H4 (cell line): ENCODE data around the gene STAT3. TPM values are rescaled to one million over a fixed set of nuclear protein-coding genes. Genes with fewer than 3 reads are reported as not detected.
"Not testable (repeated sequence)": the region's sequence is repeated elsewhere in the genome, so short reads cannot be mapped to it uniquely, and the experiment has no call there.

Source experiments
- DNase-seq: peaks from one replicate; pipeline ENCODE4 v3.0.0-alpha.2; 2015; ENCODE audit warnings: low spot score
- total RNA-seq: library from RNA; depleted of rRNA; stranded (reverse); fragments of >200 nt; shearing (Covaris generic); gene quantifications from 2 replicates; pipeline ENCODE4 v1.2.3, GENCODE V29; 2014

The STAT3 gene
- total RNA-seq, 1 experiment from 2014 or later: 77.5 TPM

DNA sequence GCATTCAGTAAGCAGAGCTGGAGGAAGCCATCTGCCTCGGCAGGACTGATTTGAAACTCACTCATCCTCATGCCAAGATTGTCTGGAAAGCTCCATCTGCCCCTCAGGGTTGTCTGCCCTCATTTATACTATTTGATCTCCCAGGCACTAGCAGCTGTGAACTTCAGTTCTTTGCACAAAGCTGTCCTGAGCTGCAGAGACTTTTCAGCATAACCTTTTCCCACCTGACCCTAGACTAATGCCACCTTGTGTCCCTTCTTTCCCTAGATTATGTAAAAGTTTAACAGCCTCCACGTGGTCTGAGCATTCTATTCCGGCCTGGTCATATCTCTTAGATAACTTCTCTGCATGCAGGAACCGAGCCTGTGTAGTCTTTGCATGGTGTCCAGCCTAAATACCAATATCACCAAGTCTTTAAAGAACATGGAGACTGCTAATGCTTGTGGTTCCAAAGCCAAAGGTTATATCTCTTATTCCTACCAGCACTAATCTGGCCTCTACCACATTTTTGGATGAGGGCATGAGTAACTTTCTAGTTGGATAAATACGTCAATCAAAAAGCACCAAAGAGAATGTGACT, 70.9 kb downstream of the STAT3 start:
- no peak for DNase-seq

GRCh38 chr17:42316755-42317154, 71.5 kb downstream of the STAT3 start:
- DNase-seq: no peak

GRCh38 chr17:42315402-42316156, 72.7 kb downstream of the STAT3 start:
- DNase-seq: no peak

DNA sequence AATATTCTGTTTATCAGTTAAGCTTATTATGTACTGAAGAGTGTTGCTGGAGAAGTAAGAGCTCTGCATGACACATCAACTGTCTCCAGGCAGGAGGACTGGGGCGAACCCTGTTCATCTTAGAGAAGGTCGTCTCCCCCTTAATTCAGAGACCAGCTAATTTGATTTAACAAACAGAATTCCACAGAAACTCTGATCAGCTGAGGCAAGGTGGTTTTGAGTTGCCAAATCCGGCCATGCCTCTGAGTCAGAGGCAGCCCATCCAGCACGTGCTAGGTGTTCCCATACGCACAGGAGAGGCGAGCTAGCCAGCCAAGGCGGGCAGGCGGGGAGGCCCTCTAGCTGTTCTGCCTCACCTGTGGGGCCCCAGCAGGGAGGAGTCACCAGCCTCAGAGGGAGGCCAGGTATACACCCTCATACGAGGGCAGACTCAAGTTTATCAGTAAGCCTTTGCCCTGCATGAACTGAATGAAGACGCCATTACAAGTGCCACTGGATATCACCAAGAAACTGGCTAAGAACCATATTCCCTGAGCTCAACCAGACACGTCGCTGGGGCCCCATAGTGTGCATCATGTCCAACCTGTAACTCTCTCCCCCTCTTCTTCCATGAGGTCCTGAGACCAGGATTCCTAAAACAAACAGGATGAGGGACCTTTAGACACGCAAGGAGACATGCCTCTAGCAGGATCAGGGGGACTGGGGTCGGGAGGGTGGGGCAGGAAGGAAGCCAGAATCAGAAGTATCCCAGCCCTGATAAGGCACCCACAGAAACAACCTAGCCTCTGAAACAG, 74.3 kb downstream of the STAT3 start:
- DNase-seq: no peak

GRCh38 chr17:42313389-42313772, 74.9 kb downstream of the STAT3 start:
- DNase-seq: no peak

GRCh38 chr17:42312285-42313130, 75.7 kb downstream of the STAT3 start:
- DNase-seq: peak; percentile 53

DNA sequence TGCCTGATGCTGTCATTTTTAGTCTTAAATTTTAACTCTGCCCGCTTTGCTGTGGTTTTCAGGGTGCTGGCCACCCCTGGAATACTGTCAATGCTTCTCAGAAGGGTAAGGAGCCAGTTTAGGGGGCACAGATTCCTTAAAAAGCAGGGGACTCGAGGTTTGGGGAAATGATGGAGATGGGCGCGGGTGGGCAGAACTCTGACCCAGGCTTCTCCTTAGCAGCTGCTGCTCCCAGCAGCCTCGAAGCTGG, 76.3 kb downstream of the STAT3 start:
- DNase-seq: no peak

DNA sequence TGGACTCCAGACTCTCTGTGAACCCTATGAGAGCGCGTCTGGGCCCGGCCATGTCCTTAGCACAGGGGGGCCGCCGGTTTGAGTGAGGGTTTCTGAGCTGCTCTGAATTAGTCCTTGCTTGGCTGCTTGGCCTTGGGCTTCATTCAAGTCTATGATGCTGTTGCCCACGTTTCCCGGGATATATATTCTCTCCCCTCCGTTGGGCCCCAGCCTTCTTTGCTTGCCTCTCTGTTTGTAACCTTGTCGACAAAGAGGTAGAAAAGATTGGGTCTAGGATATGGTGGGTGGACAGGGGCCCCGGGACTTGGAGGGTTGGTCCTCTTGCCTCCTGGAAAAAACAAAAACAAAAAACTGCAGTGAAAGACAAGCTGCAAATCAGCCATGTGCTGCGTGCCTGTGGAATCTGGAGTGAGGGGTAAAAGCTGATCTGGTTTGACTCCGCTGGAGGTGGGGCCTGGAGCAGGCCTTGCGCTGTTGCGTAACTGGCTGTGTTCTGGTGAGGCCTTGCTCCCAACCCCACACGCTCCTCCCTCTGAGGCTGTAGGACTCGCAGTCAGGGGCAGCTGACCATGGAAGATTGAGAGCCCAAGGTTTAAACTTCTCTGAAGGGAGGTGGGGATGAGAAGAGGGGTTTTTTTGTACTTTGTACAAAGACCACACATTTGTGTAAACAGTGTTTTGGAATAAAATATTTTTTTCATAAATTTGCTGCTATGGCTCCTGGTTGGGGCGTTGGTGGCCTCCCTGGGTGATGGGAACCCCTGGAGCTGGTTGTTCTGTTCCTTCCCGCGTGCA, 76.8 kb downstream of the STAT3 start:
- DNase-seq: no peak

- DNase-seq: no peak
Observed at GRCh38 chr17:42310787-42311215, 77.4 kb downstream of the STAT3 start.

- no peak for DNase-seq
Observed at GRCh38 chr17:42309986-42310786, 78.1 kb downstream of the STAT3 start.

- DNase-seq: no peak
Observed at GRCh38 chr17:42309142-42309541, 79.1 kb downstream of the STAT3 start.

DNA sequence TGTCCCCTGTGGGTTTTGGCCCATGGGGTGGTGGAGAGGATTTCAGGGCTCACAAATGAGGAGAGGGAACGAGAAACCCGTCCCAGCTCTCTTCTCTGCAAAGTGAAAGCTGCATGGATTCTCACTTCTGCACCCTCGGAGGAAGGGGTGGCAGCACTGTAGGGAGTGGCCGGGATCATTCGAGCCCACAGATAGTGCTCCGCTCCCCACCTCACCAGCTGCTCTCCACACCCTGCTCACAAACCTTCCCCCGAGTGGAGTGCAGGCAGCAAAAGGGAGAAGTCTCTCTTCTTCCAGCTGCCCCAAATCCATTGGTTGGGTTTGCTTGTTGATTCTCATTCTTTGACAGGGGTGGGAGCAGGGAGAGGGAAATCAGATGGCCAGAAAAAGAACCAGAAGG, 79.8 kb downstream of the STAT3 start:
- no peak for DNase-seq

DNA sequence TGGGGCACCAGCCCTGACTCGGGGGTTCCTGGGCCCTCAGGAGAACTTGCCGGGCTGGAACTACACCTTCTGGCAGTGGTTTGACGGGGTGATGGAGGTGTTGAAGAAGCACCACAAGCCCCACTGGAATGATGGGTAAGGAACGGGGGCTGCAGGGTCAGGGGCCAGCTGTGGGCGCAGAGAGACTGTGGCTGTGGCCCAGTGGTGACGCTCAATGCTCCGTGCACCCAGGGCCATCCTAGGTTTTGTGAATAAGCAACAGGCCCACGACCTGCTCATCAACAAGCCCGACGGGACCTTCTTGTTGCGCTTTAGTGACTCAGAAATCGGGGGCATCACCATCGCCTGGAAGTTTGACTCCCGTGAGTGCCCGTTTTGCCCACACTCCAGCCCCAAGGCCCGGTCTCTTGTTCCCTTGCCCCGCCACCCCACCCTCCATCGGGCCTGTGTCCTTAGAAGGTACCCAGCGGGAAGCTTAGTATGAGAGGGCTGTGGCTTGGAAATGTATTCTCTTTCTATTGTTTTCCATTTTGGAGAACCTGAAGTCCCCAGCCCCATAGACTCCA, 80.8 kb downstream of the STAT3 start:
- no peak for DNase-seq

- DNase-seq: no peak
Observed at GRCh38 chr17:42306385-42306667, 81.9 kb downstream of the STAT3 start.

DNA sequence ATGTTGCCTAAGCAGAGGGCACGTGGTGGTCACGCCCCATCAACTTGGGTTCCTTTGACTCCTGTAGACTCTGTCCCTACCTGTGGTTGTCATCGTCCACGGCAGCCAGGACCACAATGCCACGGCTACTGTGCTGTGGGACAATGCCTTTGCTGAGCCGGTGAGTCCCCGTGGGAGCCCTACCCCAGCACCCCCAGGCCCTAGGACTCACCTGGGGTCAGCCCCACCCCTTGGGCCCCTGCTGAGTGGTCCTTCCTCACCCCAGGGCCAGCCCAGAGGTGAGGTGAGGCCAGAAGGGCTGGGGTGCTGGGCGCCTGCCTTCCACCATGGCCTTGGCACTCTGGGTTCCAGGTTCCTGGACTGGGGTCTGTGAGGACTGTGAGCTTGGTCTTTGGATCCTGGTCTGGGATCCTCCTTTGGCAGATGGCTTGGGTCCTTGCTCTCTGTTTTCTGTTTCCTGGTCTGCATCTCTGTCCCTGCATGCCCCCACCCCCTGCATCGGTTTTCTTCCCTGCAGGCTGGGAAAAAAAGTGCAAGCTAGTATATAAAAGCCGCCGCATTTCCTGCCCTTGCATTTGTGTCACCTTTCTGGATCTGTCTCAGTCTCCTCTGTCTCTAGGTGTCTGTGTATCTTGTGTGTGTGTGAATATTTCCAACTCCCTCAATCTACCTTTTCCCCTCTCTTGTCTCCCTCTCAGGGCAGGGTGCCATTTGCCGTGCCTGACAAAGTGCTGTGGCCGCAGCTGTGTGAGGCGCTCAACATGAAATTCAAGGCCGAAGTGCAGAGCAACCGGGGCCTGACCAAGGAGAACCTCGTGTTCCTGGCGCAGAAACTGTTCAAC, 82.5 kb downstream of the STAT3 start:
- no peak for DNase-seq

GRCh38 chr17:42305031-42305330, 83.3 kb downstream of the STAT3 start:
- not testable (repeated sequence) for DNase-seq

DNA sequence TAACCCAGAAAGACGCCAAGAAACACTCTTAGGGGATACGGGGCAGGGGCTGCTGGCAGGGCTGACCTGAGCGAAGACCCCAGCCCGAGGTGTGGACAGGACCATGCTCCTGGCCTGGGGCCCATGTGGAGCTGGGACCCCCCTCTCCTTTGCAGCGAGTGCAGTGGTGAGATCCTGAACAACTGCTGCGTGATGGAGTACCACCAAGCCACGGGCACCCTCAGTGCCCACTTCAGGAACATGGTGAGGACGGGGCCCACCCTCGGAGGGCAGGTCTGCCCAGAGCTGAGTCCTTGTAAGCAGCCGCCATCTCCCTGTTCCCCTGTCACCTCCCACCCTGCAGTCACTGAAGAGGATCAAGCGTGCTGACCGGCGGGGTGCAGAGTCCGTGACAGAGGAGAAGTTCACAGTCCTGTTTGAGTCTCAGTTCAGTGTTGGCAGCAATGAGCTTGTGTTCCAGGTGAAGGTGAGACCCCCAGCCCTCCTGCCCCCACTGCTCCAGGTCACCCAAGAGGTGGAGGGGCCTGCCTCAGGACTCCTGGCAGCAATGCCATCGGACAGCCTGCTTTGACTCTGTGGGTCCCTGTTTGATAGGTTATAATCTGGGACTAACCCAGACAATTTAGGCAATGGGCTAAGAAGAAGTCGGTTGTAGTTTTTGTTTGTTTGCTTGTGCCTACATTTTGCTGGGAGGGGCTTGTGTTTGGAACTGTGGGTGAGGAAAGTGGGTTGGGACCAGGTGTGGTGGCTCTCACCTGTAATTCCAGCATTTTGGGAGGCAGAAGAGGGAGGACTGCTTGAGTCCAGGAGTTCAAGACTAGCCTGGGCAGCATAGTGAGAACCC, 83.8 kb downstream of the STAT3 start:
- no peak for DNase-seq

- no peak for DNase-seq
Observed at GRCh38 chr17:42303694-42304093, 84.5 kb downstream of the STAT3 start.

DNA sequence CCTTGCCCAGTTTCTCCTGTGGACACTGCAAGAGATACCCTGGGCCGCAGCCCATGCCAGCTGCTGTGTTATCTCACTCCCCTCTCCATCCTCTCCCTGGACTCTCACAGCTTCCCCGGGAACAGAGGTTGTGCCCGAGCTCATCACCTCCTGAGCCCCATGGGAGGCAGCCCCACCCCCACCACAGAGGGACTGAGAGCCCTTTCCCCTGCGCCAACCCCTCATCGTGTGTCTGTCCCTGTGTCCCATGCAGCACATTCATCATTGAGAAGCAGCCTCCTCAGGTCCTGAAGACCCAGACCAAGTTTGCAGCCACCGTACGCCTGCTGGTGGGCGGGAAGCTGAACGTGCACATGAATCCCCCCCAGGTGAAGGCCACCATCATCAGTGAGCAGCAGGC, 87.2 kb downstream of the STAT3 start:
- DNase-seq: no peak
